ENCODE results near the gene ADCY7. TPM values are rescaled to one million over a fixed set of nuclear protein-coding genes. Genes with fewer than 3 reads are reported as not detected.

ADCY7 gene
- polyA plus RNA-seq, 3 donors: 6.9 to 9.9 (median 9.0) TPM

DNA sequence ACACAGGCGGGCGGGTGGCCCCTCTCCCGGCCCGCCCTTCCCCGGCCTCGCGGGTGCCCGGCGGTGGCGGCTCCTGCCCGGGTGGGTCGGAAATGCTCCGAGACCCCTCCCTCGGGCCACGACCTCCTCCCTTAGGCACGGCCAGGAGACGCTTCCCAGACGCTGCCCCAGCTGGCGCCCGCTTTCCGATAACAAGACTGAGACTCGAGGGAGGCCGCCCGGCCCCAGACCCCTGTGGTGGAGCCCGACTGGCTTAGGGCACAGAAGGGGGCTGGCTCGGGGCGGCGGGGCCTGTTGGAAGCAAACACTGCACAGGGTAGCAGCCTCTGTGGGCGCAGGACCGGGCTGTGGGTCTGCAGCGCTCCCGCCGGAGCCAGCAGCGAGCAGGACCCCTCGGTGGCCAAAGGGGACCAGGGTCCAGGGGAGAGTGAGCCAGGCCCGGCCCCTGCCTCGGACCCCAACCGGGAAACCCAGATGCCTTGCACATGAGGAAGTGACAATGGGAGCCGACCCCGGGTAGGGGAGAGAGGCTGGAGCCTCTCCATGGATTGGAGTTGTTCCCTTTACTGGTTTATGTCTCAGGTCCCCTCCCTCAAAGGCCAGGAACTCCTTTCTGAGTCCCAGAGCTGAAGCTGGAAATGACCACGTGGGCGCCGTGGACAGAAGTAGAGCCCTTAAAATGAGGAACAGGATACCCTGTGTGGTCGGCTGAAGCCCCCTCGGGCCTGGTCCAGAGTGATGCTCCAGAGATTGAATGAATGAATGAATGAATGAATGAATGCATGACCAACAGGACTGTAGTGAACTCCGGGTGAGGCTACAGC is 19.8 kb upstream of the ADCY7 start:
- no peak for DNase-seq (ENCODE audit: extremely low read depth in 1 of 11, low read depth in 9 of 11, low spot score in 4 of 11)

DNA sequence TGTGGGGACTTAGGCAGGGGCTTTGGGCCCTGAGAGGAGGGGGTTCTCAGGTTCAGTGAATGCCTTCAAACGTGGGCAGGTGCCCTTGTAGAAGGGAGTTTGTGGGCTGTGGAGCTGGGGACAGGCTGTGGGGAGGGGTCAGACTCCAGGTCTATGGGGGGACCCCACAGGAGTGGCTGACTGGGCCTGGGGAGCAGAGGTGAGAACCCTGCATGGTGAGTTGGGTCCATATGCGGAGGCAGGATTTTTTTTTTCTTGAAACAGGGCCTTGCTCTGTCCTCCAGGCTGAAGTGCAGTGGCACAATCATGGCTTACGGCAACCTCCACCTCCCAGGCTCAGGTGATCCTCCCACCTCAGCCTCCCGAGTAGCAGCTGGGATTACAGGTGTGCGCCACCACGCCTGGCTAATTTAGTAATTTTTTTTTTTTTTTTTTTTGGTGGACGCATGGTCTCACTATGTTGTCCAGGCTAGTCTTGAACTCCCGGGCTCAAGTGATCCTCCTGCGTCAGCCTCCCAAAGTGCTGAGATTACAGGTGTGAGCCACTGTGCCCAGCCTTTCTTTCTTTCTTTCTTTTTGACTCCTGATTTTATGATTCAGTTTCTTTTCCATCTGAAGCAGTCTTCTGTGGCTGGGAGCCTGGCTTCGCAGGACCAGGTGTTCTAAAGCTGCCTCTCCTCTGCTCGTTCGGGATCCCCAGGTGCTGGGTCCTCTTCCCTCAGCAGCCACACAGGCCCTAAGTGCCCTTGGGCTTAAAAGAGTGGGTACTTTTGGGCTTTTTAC is 19.0 kb upstream of the ADCY7 start:
- DNase-seq (ENCODE audit: extremely low read depth in 1 of 11, low read depth in 9 of 11, low spot score in 4 of 11): no peak

DNA sequence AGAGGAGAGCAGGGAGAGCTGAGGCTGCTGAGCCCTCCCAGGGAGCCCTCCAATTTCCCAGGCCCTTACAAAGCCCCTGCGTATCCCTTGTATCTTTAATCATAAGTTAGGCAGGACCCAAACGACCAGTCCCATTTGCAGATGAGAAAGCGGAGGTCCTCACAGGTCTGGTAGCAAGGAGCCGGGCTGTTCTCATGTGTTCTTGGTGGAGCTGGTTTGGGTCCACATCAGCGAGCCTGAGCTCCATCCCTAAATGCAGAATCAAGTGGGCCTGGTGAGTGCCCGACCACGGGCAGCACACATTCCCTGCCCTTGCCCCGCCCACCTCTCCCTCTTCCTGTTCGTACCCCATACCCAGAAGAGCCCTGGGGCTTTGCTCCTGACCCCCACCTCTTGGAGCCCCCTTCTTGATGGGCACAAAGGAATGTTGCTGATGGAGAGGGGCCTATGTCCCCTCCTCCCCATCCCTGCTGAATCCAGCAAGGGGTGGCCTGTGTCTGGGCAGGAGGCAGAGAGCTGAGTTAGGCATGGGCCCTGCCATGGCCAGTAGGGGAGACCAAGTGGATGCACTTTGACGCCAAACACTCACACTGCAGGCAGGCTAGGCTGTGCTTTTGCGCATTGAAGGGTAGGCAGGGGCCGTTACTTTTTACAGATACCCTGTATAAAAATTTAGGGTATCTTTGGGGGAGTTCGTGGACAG is 18.3 kb upstream of the ADCY7 start:
- DNase-seq (ENCODE audit: extremely low read depth in 1 of 11, low read depth in 9 of 11, low spot score in 4 of 11): no peak

DNA sequence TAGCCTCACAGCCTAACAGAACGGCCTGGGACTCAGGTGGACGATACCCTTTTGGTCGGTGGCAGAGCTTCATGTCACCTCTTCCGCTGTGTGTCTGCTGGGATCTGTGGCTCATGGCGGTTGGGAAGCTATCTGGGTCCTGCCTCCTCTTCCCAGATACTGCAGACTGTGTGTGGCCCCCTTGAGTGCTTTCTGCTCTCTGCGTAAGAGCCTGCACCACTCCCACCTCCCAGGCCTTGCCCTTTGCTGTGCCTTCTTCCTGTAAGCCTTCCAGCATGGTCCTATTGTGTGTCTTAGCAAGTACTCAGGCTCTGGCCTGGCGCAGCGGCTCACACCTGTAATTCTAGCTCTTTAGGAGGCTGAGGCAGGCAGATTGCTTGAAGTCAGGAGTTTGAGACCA is 17.5 kb upstream of the ADCY7 start:
- no peak for DNase-seq (ENCODE audit: extremely low read depth in 1 of 11, low read depth in 9 of 11, low spot score in 4 of 11)

DNA sequence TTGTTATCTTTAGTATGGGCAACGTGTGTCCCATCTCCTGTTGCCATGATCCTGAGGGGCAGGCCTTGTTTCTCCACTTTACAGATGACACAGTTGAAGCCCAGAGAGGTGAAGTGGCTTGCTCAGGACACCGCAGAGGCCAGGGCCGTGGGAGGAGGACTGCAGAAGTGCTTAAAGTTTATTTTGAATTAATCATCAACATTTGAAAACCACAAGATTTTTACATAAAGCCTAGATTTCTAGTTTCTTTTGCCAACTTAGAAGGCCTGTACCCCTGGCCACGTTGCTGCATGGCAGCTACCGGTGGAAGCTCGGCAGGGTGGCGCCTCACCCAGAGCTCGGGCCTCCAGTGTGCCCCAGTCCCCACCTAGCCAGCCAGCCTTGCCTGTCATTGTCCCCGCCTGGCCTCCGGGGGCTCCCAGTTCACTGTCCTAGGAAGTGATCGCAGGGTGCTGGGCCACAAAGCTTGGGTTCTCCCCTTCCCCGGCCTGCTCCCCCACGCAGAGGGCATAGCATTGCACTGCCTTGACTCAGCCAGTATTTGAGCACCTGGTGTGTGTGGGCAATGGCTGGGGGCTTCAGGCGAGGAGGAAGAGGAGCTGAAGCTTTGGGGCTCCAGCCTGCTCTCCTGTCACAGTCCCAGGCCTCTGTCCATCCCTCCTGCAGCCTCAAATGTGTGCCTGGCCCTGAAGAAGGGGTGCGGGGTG is 14.8 kb upstream of the ADCY7 start:
- no peak for DNase-seq (ENCODE audit: extremely low read depth in 1 of 11, low read depth in 9 of 11, low spot score in 4 of 11)

DNA sequence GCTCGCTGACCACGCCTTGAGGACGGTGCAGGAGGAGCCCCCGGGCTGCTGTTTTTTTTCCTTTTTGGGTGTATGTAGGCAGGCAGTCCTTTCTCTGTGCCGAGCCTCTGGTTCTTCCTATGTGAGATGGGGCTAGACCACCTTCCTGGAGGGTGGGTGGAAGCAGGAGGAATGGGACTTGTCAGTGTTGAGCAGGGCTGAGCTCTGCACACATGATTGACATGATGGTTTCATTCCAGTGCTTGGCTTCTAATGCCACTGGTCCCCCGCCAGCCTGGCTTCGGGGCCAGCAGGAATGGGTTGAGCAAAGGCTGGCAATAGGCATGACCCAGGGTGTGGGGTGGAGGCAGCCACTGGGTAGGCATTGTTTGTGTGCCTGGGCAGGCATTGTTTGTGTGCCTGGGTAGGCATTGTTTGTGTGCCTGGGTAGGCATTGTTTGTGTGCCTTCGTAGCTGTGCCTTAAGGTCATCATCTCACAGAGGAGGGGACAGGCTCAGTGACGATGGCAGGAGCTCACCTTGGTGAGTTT is 14.2 kb upstream of the ADCY7 start:
- no peak for DNase-seq (ENCODE audit: extremely low read depth in 1 of 11, low read depth in 9 of 11, low spot score in 4 of 11)

DNA sequence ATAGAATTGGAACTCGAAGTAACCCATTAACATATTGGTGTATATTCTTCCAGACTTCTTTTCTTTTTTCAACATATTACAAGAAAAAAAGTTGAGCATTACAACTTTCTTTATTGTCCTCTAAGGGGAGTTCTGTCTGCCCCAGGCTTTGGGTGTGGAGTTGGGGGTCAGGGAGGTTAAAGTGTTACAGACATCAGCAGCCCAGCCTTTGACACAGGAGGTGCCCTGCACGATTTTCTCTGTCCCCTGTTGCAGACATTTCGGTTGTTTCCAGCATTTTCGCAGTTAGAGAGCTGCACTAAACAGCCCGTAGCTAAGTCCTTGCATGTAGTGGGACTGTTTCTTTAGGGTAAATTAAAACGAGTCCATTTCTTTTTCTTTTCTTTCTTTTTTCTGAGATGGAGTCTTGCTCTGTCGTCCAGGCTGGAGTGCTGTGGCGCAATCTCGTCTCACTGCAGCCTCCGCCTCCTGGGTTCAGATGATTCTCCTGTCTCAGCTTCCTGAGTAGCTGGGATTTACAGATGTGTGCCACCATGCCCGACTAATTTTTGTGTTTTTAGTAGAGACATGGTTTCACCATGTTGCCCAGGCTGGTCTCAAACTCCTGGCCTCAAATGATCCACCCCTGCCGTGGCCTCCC is 13.4 kb upstream of the ADCY7 start:
- DNase-seq (ENCODE audit: extremely low read depth in 1 of 11, low read depth in 9 of 11, low spot score in 4 of 11): no peak

DNA sequence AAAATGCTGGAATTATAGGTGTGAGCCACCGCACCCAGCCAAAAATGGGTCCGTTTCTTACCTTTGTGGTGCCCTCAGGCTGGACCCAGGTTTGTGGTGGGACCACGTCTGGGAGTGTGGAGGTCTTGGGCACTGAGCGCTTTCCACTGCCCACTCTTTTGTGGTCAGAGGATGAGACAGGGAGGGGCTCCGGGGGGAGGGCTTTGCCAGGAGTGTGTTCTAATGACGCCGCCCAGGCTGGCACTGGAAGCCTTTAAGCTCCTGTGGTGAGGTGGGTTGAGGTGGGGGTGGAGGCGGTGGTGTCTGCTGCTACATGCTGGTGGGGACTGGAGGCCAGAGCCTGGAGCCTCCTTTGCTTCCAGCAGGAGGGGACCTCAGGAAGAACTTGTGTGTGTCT is 12.8 kb upstream of the ADCY7 start:
- no peak for DNase-seq (ENCODE audit: extremely low read depth in 1 of 11, low read depth in 9 of 11, low spot score in 4 of 11)

DNA sequence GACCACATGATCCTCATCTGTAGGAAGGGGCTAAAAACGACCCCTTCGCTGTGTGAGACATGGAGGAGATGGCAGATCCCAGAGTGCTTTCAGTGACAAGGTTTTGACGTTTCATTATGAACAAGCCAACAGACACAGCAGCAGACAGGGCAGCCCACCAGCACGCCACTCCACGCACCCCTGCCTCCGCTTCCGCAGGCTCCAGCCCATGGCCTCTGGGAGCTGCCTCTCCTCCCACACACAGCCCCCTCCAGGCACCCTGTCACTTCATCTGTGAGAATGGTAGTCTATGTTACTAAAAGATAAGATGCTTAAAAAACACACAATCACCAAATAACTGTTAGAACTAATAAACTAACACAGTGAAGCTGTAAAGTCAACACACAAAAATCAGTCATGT is 12.3 kb upstream of the ADCY7 start:
- no peak for DNase-seq (ENCODE audit: extremely low read depth in 1 of 11, low read depth in 9 of 11, low spot score in 4 of 11)

DNA sequence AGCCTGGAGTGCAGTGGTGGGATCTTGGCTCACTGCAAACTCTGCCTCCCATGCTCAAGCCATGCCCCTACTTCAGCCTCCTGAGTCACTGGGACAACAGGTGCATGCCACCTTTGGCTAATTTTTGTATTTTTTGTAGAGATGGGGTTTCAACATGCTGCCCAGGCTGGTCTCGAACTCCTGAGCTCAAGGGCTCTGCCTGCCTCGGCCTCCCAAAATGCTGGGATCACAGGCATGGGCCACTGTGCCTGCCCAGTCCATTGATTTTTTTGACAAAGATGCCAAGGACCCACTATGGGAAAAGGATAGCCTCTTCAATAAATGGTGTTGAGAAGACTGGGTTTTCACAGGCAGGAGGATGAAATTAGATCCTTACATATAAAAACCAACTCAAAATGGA is 10.8 kb upstream of the ADCY7 start:
- no peak for DNase-seq (ENCODE audit: extremely low read depth in 1 of 11, low read depth in 9 of 11, low spot score in 4 of 11)

DNA sequence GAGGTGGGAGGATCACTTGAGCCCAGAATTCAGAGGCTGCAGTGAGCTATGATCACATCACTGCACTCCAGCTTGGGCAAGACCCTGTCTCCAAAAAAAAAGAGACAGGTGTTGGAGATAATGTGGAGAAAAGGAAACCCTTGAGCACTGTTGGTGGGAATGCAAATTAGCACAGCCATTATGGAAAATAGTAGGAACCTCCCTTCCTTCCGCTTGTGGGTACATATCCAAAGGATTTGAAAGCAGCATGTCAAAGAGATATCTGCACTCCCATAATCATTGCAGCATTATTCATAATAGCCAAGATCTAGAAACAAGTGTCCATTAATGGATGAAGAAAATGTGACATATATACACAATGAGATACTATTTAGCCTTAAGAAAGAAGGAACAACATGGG is 9.7 kb upstream of the ADCY7 start:
- no peak for DNase-seq (ENCODE audit: extremely low read depth in 1 of 11, low read depth in 9 of 11, low spot score in 4 of 11)

DNA sequence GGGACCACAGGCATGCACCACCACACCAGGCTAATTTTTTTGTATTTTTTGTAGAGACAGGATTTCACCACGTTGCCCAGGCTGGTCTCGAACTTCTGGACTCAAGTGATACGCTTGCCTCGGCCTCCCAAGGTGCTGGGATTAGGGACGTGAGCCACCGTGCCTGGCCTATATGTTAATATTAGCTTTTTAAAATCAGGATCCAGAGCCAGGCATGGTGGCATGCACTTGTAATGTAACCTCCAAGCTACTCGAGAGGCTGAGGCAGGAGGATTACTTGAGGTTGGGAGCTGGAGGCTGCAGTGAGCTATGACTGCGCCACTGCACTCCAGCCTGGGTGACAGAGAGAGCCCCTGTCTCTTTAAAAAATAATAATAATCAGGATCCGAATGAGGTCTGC is 8.5 kb upstream of the ADCY7 start:
- DNase-seq (ENCODE audit: extremely low read depth in 1 of 11, low read depth in 9 of 11, low spot score in 4 of 11): no peak

DNA sequence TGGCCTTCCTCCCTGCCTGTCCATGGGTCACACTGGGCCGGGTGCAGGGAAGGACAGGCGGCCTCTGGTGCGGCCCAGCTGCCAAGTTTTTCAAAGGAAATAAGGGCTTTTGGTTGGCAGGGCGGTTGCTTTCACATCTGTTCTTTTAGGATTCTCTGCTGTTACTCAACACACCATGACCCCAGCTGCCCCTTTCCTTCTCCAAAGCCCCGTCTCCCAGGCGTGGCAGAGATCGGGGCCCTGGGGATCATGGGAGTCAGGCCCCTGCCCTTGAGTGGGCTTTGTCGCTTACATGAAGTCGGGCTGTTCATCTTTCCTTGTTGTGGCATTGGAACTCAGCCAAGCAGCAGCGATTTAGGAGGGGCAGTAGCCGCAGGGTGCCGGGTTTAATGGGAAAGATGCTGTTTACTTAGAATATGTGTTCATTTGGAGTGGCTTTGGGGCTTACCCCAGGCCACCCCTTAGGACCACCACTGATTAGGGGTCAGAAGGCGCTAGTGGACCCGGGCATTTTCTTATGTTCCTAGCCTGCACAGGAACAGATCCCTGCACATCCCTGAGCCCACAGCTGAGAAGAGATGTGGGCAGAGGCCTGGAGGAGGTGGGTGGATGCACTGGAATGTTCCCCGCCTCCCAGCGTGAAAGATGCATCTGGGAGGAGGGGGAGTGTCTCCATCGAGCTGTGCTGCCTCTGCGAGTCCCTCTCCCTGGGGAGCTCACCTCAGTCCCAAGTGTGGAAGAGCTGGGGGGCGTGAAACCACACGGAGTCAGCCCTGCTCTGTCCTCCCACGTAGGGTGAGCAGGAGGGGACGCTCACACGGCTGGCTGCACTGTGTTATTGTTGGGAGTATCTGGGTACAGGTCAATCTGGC is 6.8 kb upstream of the ADCY7 start:
- no peak for DNase-seq (ENCODE audit: extremely low read depth in 1 of 11, low read depth in 9 of 11, low spot score in 4 of 11)

DNA sequence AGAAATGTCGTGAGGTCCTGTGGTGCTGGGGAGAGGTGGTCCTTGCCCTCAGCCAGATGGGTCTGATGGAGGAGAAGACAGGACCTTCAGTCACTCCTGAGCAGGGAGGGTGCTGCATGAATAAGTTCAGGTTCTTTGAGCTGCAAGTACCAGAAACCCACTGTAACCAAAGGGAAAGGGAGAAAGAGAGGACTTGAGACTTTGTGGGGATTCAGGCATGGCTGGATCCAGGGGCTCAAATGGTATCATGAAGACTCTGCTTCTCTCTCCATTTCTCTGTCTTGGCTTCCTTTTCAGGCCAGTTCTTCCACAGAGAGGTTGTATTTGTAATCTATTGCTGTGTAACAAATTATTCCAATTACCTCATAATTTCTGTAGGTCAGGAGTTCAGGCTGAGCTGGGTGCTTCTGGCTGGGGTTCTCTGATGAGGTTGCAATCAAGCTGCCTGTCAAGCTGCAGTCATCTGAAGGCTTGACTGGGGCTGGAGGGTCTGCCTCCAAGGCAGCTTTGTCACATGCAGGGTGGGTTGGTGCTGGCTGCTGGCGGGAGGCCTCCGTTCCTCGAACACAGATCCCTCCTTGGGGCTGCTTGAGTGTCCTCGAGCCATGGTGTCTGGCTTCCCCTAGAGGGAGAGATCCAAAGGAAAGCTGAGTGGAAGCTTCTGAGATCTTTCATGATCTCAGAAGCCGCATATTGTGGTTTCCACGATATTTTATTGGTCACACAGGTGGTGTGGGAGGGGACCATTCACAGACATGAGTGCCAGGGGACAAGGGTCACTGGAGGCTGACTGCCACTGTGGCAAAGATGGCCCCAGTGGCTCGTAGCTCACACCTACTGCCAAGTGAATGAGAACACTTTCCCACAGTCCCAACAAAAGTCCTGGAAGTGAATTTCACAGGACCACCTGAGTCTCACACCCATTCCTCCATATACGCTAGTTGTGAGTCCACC is 5.9 kb upstream of the ADCY7 start:
- DNase-seq (ENCODE audit: extremely low read depth in 1 of 11, low read depth in 9 of 11, low spot score in 4 of 11): no peak

DNA sequence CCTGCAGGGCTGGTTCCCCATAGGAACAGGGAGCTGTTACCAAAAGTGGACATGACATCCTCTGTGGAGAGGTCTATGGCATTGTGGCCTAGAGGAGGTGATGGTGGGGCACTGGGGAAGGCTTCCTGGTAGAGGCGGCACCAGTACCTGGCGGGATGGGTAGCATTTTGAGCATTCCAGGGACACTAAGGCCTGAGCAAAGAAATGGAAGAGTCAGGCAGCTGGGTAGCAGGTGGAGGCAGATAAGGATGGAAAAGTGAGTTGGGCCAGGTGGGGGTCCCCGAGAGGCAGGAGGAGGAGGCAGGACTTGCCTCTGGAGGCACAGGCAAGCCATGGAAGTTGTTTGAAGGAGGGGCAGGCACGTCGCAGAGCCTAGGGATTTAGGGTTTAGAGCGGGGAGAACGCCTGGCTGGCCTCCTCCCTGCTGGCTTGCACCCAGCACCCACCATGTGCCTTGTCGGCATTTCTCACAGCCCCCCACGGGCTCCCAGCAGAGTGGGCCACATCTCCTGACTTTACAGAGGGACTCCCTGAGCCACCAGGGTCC is 5.1 kb upstream of the ADCY7 start:
- no peak for DNase-seq (ENCODE audit: extremely low read depth in 1 of 11, low read depth in 9 of 11, low spot score in 4 of 11)

DNA sequence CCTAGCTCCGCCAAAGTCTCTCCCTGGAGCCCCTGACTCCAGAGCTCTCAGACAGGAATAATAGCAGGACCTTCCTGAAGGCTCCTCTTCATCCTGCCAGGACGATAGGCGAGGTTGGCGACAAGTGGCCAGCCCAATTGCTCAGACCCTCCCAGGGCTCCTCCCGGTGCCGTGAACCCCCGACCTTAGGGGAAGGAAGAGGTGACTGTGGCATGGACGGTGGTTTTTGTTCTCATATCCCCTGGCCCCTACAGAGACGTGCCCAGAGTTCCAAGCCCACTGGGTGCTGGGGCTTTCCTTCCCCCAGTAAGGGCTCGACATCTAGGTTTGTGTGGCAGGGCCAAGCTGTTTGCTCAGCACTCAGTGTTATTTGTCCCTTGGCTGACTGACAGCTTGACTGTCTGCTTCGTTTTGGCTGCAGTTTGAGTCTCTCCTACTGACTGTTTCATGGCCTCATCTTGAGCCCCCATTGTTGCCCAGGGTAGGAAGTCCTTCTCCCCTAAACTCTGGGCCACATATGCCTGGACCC is 4.6 kb upstream of the ADCY7 start:
- no peak for DNase-seq (ENCODE audit: extremely low read depth in 1 of 11, low read depth in 9 of 11, low spot score in 4 of 11)

All from renal cortex interstitium (tissue), 11 donors.